Testis (tissue), 3 donors: Measurements from ENCODE around the gene SHC4. TPM values are rescaled to one million over a fixed set of nuclear protein-coding genes. Genes with fewer than 3 reads are reported as not detected.

ENCODE experiments used
- DNase-seq: peaks from one replicate; pipeline ENCODE4 v3.0.0-alpha.2; 2019
- H3K27ac ChIP-seq, 2 donors: fragments of 200-600 bp; sonication (generic); one replicate each; pipeline ENCODE4 v1.5.1; 2019
- H3K27me3 ChIP-seq: fragments of 200-600 bp; sonication (generic); one replicate; pipeline ENCODE4 v1.5.1; 2019
- H3K36me3 ChIP-seq: fragments of 200-600 bp; sonication (generic); one replicate; pipeline ENCODE4 v1.5.1; 2017; ENCODE audit warnings: low read depth; ENCODE audit errors: missing control alignments
- H3K4me1 ChIP-seq: fragments of 200-600 bp; sonication (generic); one replicate; pipeline ENCODE4 v1.5.1; 2019
- H3K4me3 ChIP-seq, 2 donors: fragments of 200-600 bp; sonication (generic); one replicate each; pipeline ENCODE4 v1.5.1; 2017 to 2019
- H3K9me3 ChIP-seq: fragments of 200-600 bp; sonication (generic); one replicate; pipeline ENCODE4 v1.5.1; 2017
- POLR2A ChIP-seq: fragments of 450-650 bp; IDR thresholded peaks from one replicate; pipeline ENCODE4 v1.6.1; 2017; ENCODE audit warnings: antibody characterized with exemption, mild to moderate bottlenecking, moderate library complexity
- WGBS, 2 donors: methylation state at CpG; one replicate each; pipeline ENCODE4 v1.1.5; 2018; 5-methylcytosine and 5-hydroxymethylcytosine counted together
- intact Hi-C: fragments of 100-400 bp; cut with DNase I; formaldehyde crosslinking; loops from one replicate; pipeline ENCODE4 v1.15.1; 2023; ENCODE audit warnings: low total_unique reads
- polyA plus RNA-seq: library from polyadenylated mRNA; stranded (reverse); fragments of 350-450 nt; fragmentation: Illumina TruSeq; extraction: RNeasy Lipid Tissue Mini Kit (QIAGEN cat#74804); gene quantifications from one replicate; pipeline ENCODE4 v1.2.3, GENCODE V29; 2014; ENCODE audit warnings: low read depth, low replicate concordance; ENCODE audit not compliant: insufficient read depth
- total RNA-seq, 2 donors: library from RNA; depleted of rRNA; stranded (reverse); fragments of >200 nt; gene quantifications; one replicate each; pipeline ENCODE4 v1.2.3, GENCODE V29; 2016
- TF ChIP-seq, protein P1 (sequence below), 3 experiments: fragments of 450-650 bp in 2 of 3; fragments of 200-600 bp in 1 of 3; sonication (generic) in 1 of 3; IDR thresholded peaks; one replicate each; pipeline ENCODE4 v1.5.1; 2016 to 2019; ENCODE audit warnings: antibody characterized with exemption in 3 of 3, mild to moderate bottlenecking in 2 of 3, moderate library complexity in 1 of 3

Gene SHC4
- total and polyA plus RNA-seq, 3 donors from 2014 or later = 22.7 to 70.4 (median 52.0) TPM

DNA sequence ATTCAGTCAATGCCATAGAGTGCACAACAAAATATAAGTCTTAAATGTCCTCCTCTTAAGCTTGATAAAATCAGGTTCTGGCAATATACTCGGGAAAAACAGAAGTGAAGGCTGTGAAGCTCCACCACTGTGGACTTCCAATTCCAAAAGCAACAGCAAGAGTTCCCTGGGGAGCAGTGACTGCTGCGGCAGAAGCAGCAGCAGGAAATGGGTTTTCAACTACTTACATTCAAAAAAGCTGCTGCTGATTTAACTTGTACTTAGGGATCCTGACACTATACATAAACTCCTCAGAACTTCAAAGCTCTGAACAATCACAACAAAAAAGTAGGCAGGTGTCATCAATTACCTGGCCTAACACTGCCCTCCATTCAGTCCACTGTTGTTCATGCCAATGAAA lies 157.6 kb downstream of the SHC4 start:
- H3K36me3 ChIP-seq = no peaks in the 10 kb centered on the region
- H3K9me3 ChIP-seq = no peaks in the 10 kb centered on the region
- TF ChIP-seq POLR2A = no peak
- TF ChIP-seq, protein P1, sequence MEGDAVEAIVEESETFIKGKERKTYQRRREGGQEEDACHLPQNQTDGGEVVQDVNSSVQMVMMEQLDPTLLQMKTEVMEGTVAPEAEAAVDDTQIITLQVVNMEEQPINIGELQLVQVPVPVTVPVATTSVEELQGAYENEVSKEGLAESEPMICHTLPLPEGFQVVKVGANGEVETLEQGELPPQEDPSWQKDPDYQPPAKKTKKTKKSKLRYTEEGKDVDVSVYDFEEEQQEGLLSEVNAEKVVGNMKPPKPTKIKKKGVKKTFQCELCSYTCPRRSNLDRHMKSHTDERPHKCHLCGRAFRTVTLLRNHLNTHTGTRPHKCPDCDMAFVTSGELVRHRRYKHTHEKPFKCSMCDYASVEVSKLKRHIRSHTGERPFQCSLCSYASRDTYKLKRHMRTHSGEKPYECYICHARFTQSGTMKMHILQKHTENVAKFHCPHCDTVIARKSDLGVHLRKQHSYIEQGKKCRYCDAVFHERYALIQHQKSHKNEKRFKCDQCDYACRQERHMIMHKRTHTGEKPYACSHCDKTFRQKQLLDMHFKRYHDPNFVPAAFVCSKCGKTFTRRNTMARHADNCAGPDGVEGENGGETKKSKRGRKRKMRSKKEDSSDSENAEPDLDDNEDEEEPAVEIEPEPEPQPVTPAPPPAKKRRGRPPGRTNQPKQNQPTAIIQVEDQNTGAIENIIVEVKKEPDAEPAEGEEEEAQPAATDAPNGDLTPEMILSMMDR (IDR thresholded peaks at IDR 0.05) = no peak
- no peak overlapping the region for H3K27ac ChIP-seq
- 42 to 53% methylated on average over 2 of the region's 2 CpGs for WGBS, 2 donors
- DNase-seq = no peak
- intact Hi-C loops = no loop called here
- no peaks in the 10 kb centered on the region for H3K4me1 ChIP-seq
- no peaks in the 10 kb centered on the region for H3K27me3 ChIP-seq
- H3K4me3 ChIP-seq = no peak overlapping the region

DNA sequence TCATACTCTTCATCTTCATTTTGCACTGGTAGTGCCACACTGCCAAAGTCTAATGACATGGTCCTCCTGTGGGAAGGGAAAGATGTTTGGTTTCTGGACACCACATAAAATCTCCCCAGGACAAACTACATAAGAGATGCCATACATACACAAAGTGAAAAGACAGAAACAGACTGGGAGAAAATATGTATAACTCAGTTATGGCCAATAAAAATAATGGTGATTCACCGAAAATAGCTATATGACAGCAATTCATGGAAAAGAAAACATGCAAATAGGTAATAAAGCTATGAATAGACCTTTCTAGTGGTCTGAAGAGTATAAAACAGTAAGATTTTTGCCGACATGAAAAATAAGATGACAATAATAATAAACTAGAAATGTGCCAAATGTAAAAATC lies 158.1 kb downstream of the SHC4 start:
- Histone ChIP-seq H3K27ac (no peak overlapping the region), H3K9me3 (no peaks in the 10 kb centered on the region), H3K4me1 (no peaks in the 10 kb centered on the region), H3K27me3 (no peaks in the 10 kb centered on the region), H3K4me3 (no peak overlapping the region), H3K36me3 (no peaks in the 10 kb centered on the region)
- TF ChIP-seq POLR2A = no peak
- TF ChIP-seq, protein P1 (IDR thresholded peaks at IDR 0.05) = no peak
- intact Hi-C loops = no loop called here
- 43 to 79% methylated on average over 2 of the region's 2 CpGs for WGBS, 2 donors
- no peak for DNase-seq

DNA sequence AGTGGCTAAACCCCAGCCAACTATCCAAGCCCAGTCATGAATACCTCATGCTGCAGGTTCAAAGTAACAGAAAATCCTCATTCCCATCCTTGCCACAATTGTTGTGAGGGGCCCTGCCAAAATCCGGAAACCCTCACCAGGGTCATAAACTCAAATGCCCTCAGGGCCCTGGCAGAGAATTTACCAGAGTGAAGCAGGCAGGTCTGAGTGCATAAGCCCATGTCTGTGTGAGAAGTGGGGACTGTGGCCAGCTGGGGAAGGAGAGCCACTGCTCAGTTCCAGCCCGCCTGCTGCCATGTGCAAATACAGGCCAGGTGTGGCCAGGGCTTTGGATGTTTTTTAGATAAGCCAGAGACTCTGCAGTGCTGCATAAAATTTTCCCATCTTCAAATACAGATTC lies 159.8 kb downstream of the SHC4 start:
- intact Hi-C loops = no loop called here
- Histone ChIP-seq H3K27ac (no peak overlapping the region), H3K27me3 (no peaks in the 10 kb centered on the region), H3K4me1 (no peaks in the 10 kb centered on the region), H3K36me3 (no peaks in the 10 kb centered on the region), H3K9me3 (no peaks in the 10 kb centered on the region), H3K4me3 (no peak overlapping the region)
- 87 to 100% methylated on average over 2 of the region's 2 CpGs for WGBS, 2 donors
- no peak for TF ChIP-seq POLR2A
- TF ChIP-seq, protein P1 (IDR thresholded peaks at IDR 0.05) = no peak
- no peak for DNase-seq

DNA sequence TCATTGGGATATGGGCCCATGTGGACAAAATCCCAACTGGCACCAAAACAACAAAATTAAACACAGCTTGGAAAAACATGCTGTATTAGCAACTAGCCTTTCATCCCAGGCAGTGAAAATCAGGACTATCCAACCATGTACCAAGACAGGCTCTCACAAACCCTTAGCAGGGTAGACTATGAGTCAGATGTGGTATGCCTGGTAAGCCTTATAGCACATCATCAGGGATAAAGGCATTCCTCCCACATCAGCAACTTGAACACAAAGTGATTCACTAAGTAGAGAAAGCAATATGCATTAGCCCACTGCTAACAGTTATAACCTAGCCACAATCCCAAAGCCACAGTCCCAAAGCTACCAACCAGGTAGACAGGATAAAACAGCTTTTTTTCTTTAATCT lies 160.9 kb downstream of the SHC4 start:
- no peaks in the 10 kb centered on the region for H3K27me3 ChIP-seq
- no peak overlapping the region for H3K27ac ChIP-seq
- no peak for TF ChIP-seq POLR2A
- TF ChIP-seq, protein P1 (IDR thresholded peaks at IDR 0.05) = no peak
- no peak overlapping the region for H3K4me3 ChIP-seq
- no peaks in the 10 kb centered on the region for H3K36me3 ChIP-seq
- no peak for DNase-seq
- intact Hi-C loops = no loop called here
- no peaks in the 10 kb centered on the region for H3K9me3 ChIP-seq
- no peaks in the 10 kb centered on the region for H3K4me1 ChIP-seq

DNA sequence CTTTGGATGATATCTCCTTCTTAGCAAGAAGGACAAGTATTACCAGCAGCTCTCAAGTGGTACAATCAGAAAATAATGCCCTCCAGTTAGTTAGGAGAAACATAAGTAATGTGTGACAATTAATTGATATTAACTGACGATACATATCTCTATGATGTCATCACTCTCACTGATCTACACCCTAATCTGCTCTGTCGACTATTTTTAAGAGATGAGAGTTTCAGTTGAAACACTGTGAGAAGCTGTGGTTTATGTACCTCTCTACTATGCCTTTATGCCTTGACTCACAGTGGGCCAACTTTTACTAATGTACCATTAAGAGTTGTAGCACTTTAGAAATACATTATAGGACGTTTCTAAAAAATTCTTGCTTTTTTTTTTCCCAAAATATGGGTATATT lies 161.5 kb downstream of the SHC4 start:
- TF ChIP-seq, protein P1 (IDR thresholded peaks at IDR 0.05) = no peak
- TF ChIP-seq POLR2A = no peak
- no peaks in the 10 kb centered on the region for H3K36me3 ChIP-seq
- 87% methylated on average over 3 of the region's 3 CpGs for WGBS, 2 donors

More for the DNA sequence above, 161.5 kb downstream of the SHC4 start:
- intact Hi-C loops = no loop called here
- H3K27me3 ChIP-seq = no peaks in the 10 kb centered on the region
- DNase-seq = no peak
- H3K9me3 ChIP-seq = no peaks in the 10 kb centered on the region
- H3K4me1 ChIP-seq = no peaks in the 10 kb centered on the region
- H3K4me3 ChIP-seq = no peak overlapping the region
- no peak overlapping the region for H3K27ac ChIP-seq
